Adrenal gland (tissue), 5 donors: ENCODE measurements around the gene CSAD.
"Not testable (repeated sequence)": the region's sequence is repeated elsewhere in the genome, so short reads cannot be mapped to it uniquely, and the experiment has no call there.

ENCODE experiments used
- CTCF ChIP-seq, 6 experiments: fragments of 450-650 bp in 4 of 6; fragments of 200-600 bp in 2 of 6; sonication (generic) in 1 of 6; IDR thresholded peaks; 1 replicate in 5 of 6; 2 replicates in 1 of 6; pipeline versions ENCODE4 v1.5.1 to v1.8.0; 2016 to 2021; ENCODE audit warnings: antibody characterized with exemption in 6 of 6, mild to moderate bottlenecking in 2 of 6, moderate library complexity in 1 of 6
- POLR2A ChIP-seq, 2 donors: fragments of 450-650 bp; IDR thresholded peaks; one replicate each; pipeline ENCODE4 v1.6.1; 2017; ENCODE audit warnings: antibody characterized with exemption in 2 of 2, mild to moderate bottlenecking in 2 of 2, moderate library complexity in 1 of 2
- donor health status: DM: no; HTN: no; CAD: no.

- TF ChIP-seq CTCF, POLR2A (IDR thresholded peaks at IDR 0.05): not testable (repeated sequence)
Observed at GRCh38 chr12:53112431-53112830, 68.3 kb downstream of the CSAD start.
